Panc1 (cell line): ENCODE results near the gene PDZK1.

ENCODE experiments used
- CTCF ChIP-seq: fragments of 450-650 bp; IDR thresholded peaks from 2 replicates; pipeline ENCODE4 v1.5.1; 2017; ENCODE audit warnings: mild to moderate bottlenecking
- POLR2AphosphoS5 ChIP-seq: IDR thresholded peaks from 2 replicates; pipeline ENCODE4 v1.6.1; 2012; ENCODE audit warnings: mild to moderate bottlenecking, low read depth, low read length, moderate library complexity
- TCF7L2 ChIP-seq: IDR thresholded peaks from 2 replicates; pipeline ENCODE4 v1.6.1; 2011; ENCODE audit warnings: mild to moderate bottlenecking, low read depth, low read length, inconsistent platforms

- TF ChIP-seq POLR2AphosphoS5 (no peak), CTCF (no peak), TCF7L2 (no peak)
Observed at GRCh38 chr1:145711213-145711651, 4.1 kb upstream of the PDZK1 start.
